Testis (tissue), 2 donors: ENCODE measurements around the gene GPC1.

Experiments
- POLR2A ChIP-seq: fragments of 450-650 bp; IDR thresholded peaks from one replicate; pipeline ENCODE4 v1.6.1; 2017; ENCODE audit warnings: antibody characterized with exemption, mild to moderate bottlenecking, moderate library complexity
- TF ChIP-seq, protein P1 (sequence below), 3 experiments: fragments of 450-650 bp in 2 of 3; fragments of 200-600 bp in 1 of 3; sonication (generic) in 1 of 3; IDR thresholded peaks; one replicate each; pipeline ENCODE4 v1.5.1; 2016 to 2019; ENCODE audit warnings: antibody characterized with exemption in 3 of 3, mild to moderate bottlenecking in 2 of 3, moderate library complexity in 1 of 3

DNA sequence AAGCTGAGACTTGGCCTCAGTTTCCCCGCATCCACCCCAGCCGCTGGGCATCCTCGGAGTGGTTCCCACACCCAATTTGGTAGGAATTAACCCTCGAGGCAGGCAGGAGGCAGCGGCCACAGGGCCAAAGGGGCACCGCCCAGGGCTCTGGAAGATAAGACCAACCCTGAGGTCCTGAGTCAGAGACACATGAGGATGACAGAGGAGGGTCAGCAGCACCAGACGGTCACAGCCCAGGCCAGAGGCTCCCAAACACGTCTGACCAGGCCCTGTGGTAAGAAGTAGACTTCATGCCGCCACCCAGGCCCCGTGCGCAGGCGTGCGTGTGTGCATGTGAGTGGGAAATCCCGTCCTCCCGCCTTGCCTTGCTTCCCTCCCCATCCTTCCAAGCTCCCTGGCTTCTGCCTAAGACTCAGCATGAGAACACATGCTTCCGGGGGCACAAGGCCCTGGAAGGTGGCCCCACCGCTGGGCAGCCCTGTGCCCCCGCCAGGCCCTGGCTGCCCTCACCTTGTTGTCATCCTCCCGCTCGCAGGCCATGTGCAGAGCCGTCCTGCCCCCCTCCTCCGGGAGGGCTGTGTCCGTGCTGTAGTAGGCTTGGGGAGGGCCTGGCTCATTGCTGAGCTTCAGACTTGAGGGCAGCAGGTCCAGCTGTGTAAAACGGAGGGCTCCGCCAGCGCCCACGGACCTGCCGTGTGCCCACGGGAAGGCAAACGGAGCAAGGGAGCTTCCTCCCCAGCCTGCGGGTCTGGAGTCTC, 76.1 kb downstream of the GPC1 start:
- TF ChIP-seq, protein P1, sequence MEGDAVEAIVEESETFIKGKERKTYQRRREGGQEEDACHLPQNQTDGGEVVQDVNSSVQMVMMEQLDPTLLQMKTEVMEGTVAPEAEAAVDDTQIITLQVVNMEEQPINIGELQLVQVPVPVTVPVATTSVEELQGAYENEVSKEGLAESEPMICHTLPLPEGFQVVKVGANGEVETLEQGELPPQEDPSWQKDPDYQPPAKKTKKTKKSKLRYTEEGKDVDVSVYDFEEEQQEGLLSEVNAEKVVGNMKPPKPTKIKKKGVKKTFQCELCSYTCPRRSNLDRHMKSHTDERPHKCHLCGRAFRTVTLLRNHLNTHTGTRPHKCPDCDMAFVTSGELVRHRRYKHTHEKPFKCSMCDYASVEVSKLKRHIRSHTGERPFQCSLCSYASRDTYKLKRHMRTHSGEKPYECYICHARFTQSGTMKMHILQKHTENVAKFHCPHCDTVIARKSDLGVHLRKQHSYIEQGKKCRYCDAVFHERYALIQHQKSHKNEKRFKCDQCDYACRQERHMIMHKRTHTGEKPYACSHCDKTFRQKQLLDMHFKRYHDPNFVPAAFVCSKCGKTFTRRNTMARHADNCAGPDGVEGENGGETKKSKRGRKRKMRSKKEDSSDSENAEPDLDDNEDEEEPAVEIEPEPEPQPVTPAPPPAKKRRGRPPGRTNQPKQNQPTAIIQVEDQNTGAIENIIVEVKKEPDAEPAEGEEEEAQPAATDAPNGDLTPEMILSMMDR (IDR thresholded peaks at IDR 0.05), result no peak
- no peak for TF ChIP-seq POLR2A
